Measurements from ENCODE around the gene PPM1E.

PPM1E gene

GRCh38 chr17:58996968-58997367 is 241.3 kb downstream of the PPM1E start:
- DNase-seq (ENCODE audit: low spot score) = no peak

- DNase-seq (ENCODE audit: low spot score) = no peak
These were observed 242.3 kb downstream of the PPM1E start for GRCh38 chr17:58997756-58998553.

- no peak for DNase-seq (ENCODE audit: low spot score)
These were observed 243.2 kb downstream of the PPM1E start for GRCh38 chr17:58998871-58999270.

- no peak for DNase-seq (ENCODE audit: low spot score)
These were observed 243.8 kb downstream of the PPM1E start for GRCh38 chr17:58999500-58999899.

- DNase-seq (ENCODE audit: low spot score) = no peak
These were observed 244.4 kb downstream of the PPM1E start for GRCh38 chr17:59000022-59000421.

GRCh38 chr17:59001158-59001814 is 245.6 kb downstream of the PPM1E start:
- DNase-seq (ENCODE audit: low spot score) = peak; percentile 73

- no peak for DNase-seq (ENCODE audit: low spot score)
These were observed 246.5 kb downstream of the PPM1E start for GRCh38 chr17:59002126-59002525.

GRCh38 chr17:59002848-59003247 is 247.2 kb downstream of the PPM1E start:
- DNase-seq (ENCODE audit: low spot score) = no peak

GRCh38 chr17:59003860-59004259 is 248.2 kb downstream of the PPM1E start:
- DNase-seq (ENCODE audit: low spot score) = no peak

GRCh38 chr17:59004338-59005111 is 248.9 kb downstream of the PPM1E start:
- peak; percentile 75 for DNase-seq (ENCODE audit: low spot score)

- no peak for DNase-seq (ENCODE audit: low spot score)
These were observed 252.3 kb downstream of the PPM1E start for GRCh38 chr17:59007995-59008394.

GRCh38 chr17:59008737-59009136 is 253.1 kb downstream of the PPM1E start:
- DNase-seq (ENCODE audit: low spot score) = no peak

- no peak for DNase-seq (ENCODE audit: low spot score)
These were observed 254.4 kb downstream of the PPM1E start for GRCh38 chr17:59010026-59010425.

GRCh38 chr17:59011975-59012374 is 256.3 kb downstream of the PPM1E start:
- DNase-seq (ENCODE audit: low spot score) = no peak

GRCh38 chr17:59018019-59018418 is 262.4 kb downstream of the PPM1E start:
- no peak for DNase-seq (ENCODE audit: low spot score)

GRCh38 chr17:59024916-59025315 is 269.3 kb downstream of the PPM1E start:
- DNase-seq (ENCODE audit: low spot score) = no peak

- DNase-seq (ENCODE audit: low spot score) = no peak
These were observed 270.7 kb downstream of the PPM1E start for GRCh38 chr17:59026176-59026939.

GRCh38 chr17:59027750-59028149 is 272.1 kb downstream of the PPM1E start:
- no peak for DNase-seq (ENCODE audit: low spot score)

GRCh38 chr17:59028328-59028727 is 272.7 kb downstream of the PPM1E start:
- DNase-seq (ENCODE audit: low spot score) = no peak

- DNase-seq (ENCODE audit: low spot score) = no peak
These were observed 275.2 kb downstream of the PPM1E start for GRCh38 chr17:59030811-59031210.

All from CD4-positive, alpha-beta T cell treated with Interleukin-15 for 4 hours (primary cell).